Aorta (tissue), 5 donors: ENCODE measurements around the gene KAT2B. TPM values are rescaled to one million over a fixed set of nuclear protein-coding genes. Genes with fewer than 3 reads are reported as not detected.

Experiments
- ATAC-seq: fragments of 200-7000 bp; cut with Tn5 transposase; one replicate; pipeline ENCODE4 v1.9.1; 2022; ENCODE audit warnings: moderate library complexity; ENCODE audit not compliant: low FRiP score
- DNase-seq, 2 donors: peaks; one replicate each; pipeline ENCODE4 v3.0.0-alpha.2; 2020
- H3K27ac ChIP-seq, 2 donors: one replicate each; pipeline ENCODE4 v1.5.1; 2013; ENCODE audit warnings: low read length in 2 of 2, mild to moderate bottlenecking in 2 of 2, moderate library complexity in 2 of 2, control low read depth in 1 of 2, inconsistent platforms in 1 of 2, low read depth in 1 of 2
- H3K27me3 ChIP-seq, 2 donors: one replicate each; pipeline ENCODE4 v1.6.1; 2013; ENCODE audit warnings: control low read depth in 1 of 2, low read length in 1 of 2, mild to moderate bottlenecking in 1 of 2, moderate library complexity in 1 of 2; ENCODE audit not compliant: insufficient read depth in 2 of 2, control insufficient read depth in 1 of 2
- H3K36me3 ChIP-seq, 2 donors: one replicate each; pipeline ENCODE4 v1.6.1; 2013; ENCODE audit warnings: control low read depth in 1 of 2, low read length in 1 of 2, mild to moderate bottlenecking in 1 of 2; ENCODE audit not compliant: insufficient read depth in 2 of 2, control insufficient read depth in 1 of 2
- H3K4me1 ChIP-seq, 2 donors: one replicate each; pipeline ENCODE4 v1.6.1; 2013; ENCODE audit warnings: low read length in 2 of 2, control low read depth in 1 of 2, mild to moderate bottlenecking in 1 of 2, moderate library complexity in 1 of 2; ENCODE audit not compliant: insufficient read depth in 2 of 2, control insufficient read depth in 1 of 2
- H3K4me3 ChIP-seq, 2 donors: one replicate each; pipeline ENCODE4 v1.5.1; 2013; ENCODE audit warnings: low read length in 2 of 2, control low read depth in 1 of 2, mild to moderate bottlenecking in 1 of 2
- H3K9me3 ChIP-seq: one replicate; pipeline ENCODE4 v1.6.1; 2013; ENCODE audit warnings: mild to moderate bottlenecking, low read length; ENCODE audit not compliant: control insufficient read depth
- WGBS, 2 donors: extraction: QIAGEN DNeasy Blood & Tissue Kit; methylation state at CpG; one replicate each; pipeline ENCODE4 v1.1.7; 2013; 5-methylcytosine and 5-hydroxymethylcytosine counted together
- intact Hi-C, 2 donors: fragments of 100-400 bp; cut with DNase I; formaldehyde crosslinking; loops; one replicate each; pipeline versions ENCODE4 v1.14.2 to v1.15.0; 2022
- polyA plus RNA-seq, 2 donors: library from polyadenylated mRNA; stranded (reverse); fragments of 200-250 nt; gene quantifications; one replicate each; pipeline ENCODE4 v1.2.3, GENCODE V29; 2013
- total RNA-seq, 2 donors: library from RNA; stranded (reverse); fragmentation: NEBNext Ultra II Directional; extraction: Animal tissue kit (Norgen Biotek cat#: 25700); gene quantifications; one replicate each; pipeline ENCODE4 v1.2.1, GENCODE V29; 2021
- donor health status: healthy with polysubstance abuse.
- donor health status: Bipolar disorder and iron deficiency.
- donor health status: DM: no; HTN: no; CAD: no.
- donor health status: DM: no; HTN: no; CAD: no.
- donor health status: DM: yes; HTN: yes; CAD: no.

The KAT2B gene
- total and polyA plus RNA-seq, 4 donors, result 20.6 to 54.2 (median 35.8) TPM

GRCh38 chr3:20143519-20143918 is 103.3 kb downstream of the KAT2B start:
- Histone ChIP-seq H3K4me3 (no peak overlapping the region), H3K36me3 (peaks cover 3 to 6% of the 10 kb centered on the region in 2 donors), H3K27ac (no peak overlapping the region), H3K4me1 (no peaks in the 10 kb centered on the region), H3K27me3 (no peaks in the 10 kb centered on the region), H3K9me3 (no peaks in the 10 kb centered on the region)
- intact Hi-C loops, result no loop called here
- no peak for ATAC-seq
- WGBS, 2 donors, result 94 to 98% methylated on average over 2 of the region's 2 CpGs
- DNase-seq, result no peak

GRCh38 chr3:20145874-20146273 is 105.6 kb downstream of the KAT2B start:
- no peaks in the 10 kb centered on the region for H3K27me3 ChIP-seq
- ATAC-seq (no peak), DNase-seq (no peak)
- H3K36me3 ChIP-seq, result peaks cover 4 to 6% of the 10 kb centered on the region in 2 donors
- H3K27ac ChIP-seq, result no peak overlapping the region
- 82 to 92% methylated on average over 2 of the region's 2 CpGs for WGBS, 2 donors
- H3K4me1 ChIP-seq, result no peaks in the 10 kb centered on the region
- no peak overlapping the region for H3K4me3 ChIP-seq
- intact Hi-C loops, result no loop called here
- H3K9me3 ChIP-seq, result no peaks in the 10 kb centered on the region

- H3K27me3 ChIP-seq, result no peaks in the 10 kb centered on the region
- ATAC-seq, result no peak
- no peak overlapping the region for H3K4me3 ChIP-seq
- WGBS, 2 donors, result 72 to 79% methylated on average over 8 of the region's 8 CpGs
- H3K9me3 ChIP-seq, result no peaks in the 10 kb centered on the region
- no peak for DNase-seq
- intact Hi-C loops, result no loop called here
- peaks cover 4 to 6% of the 10 kb centered on the region in 2 donors for H3K36me3 ChIP-seq
- no peak overlapping the region for H3K27ac ChIP-seq
- H3K4me1 ChIP-seq, result no peaks in the 10 kb centered on the region
Observed at GRCh38 chr3:20146301-20146700, 106.1 kb downstream of the KAT2B start.

GRCh38 chr3:20147361-20147760 is 107.1 kb downstream of the KAT2B start:
- H3K4me1 ChIP-seq, result no peaks in the 10 kb centered on the region
- no peak overlapping the region for H3K4me3 ChIP-seq
- H3K27me3 ChIP-seq, result no peaks in the 10 kb centered on the region
- H3K9me3 ChIP-seq, result no peaks in the 10 kb centered on the region
- peaks cover 4 to 6% of the 10 kb centered on the region in 2 donors for H3K36me3 ChIP-seq
- no peak for ATAC-seq
- no peak overlapping the region for H3K27ac ChIP-seq
- DNase-seq, result no peak
- intact Hi-C loops, result no loop called here

- WGBS, 2 donors, result 91 to 93% methylated on average over 10 of the region's 10 CpGs
- no peak overlapping the region for H3K27ac ChIP-seq
- no peak for ATAC-seq
- no peaks in the 10 kb centered on the region for H3K4me1 ChIP-seq
- intact Hi-C loops, result no loop called here
- H3K36me3 ChIP-seq, result peaks cover 4 to 6% of the 10 kb centered on the region in 2 donors
- H3K4me3 ChIP-seq, result no peak overlapping the region
- no peaks in the 10 kb centered on the region for H3K27me3 ChIP-seq
- DNase-seq, result no peak
- H3K9me3 ChIP-seq, result no peaks in the 10 kb centered on the region
Observed at GRCh38 chr3:20148466-20148865, 108.2 kb downstream of the KAT2B start.

GRCh38 chr3:20154078-20154477 is 113.8 kb downstream of the KAT2B start:
- Histone ChIP-seq H3K27me3 (no peaks in the 10 kb centered on the region), H3K36me3 (peaks cover 0 to 5% of the 10 kb centered on the region in 2 donors), H3K4me3 (no peak overlapping the region), H3K27ac (no peak overlapping the region), H3K4me1 (no peaks in the 10 kb centered on the region), H3K9me3 (no peaks in the 10 kb centered on the region)
- DNase-seq, result no peak
- 93 to 96% methylated on average over 1 of the region's 1 CpG for WGBS, 2 donors
- intact Hi-C loops, result no loop called here
- ATAC-seq, result no peak

- ATAC-seq, result no peak
- Histone ChIP-seq H3K36me3 (peaks cover 0 to 3% of the 10 kb centered on the region in 2 donors), H3K4me3 (no peak overlapping the region), H3K27me3 (no peaks in the 10 kb centered on the region), H3K27ac (no peak overlapping the region), H3K9me3 (no peaks in the 10 kb centered on the region), H3K4me1 (no peaks in the 10 kb centered on the region)
- WGBS, 2 donors, result 94 to 98% methylated on average over 4 of the region's 4 CpGs
- no peak for DNase-seq
- intact Hi-C loops, result no loop called here
Observed at GRCh38 chr3:20154928-20155327, 114.7 kb downstream of the KAT2B start.

- no peak for ATAC-seq
- H3K4me1 ChIP-seq, result no peaks in the 10 kb centered on the region
- no peaks in the 10 kb centered on the region for H3K27me3 ChIP-seq
- DNase-seq, result no peak
- no peaks in the 10 kb centered on the region for H3K36me3 ChIP-seq
- intact Hi-C loops, result no loop called here
- no peak overlapping the region for H3K4me3 ChIP-seq
- H3K9me3 ChIP-seq, result no peaks in the 10 kb centered on the region
- H3K27ac ChIP-seq, result no peak overlapping the region
Observed at GRCh38 chr3:20160230-20160629, 120.0 kb downstream of the KAT2B start.

- 98 to 100% methylated on average over 2 of the region's 2 CpGs for WGBS, 2 donors
- Histone ChIP-seq H3K36me3 (no peaks in the 10 kb centered on the region), H3K4me3 (no peak overlapping the region), H3K9me3 (no peaks in the 10 kb centered on the region), H3K4me1 (no peaks in the 10 kb centered on the region), H3K27me3 (no peaks in the 10 kb centered on the region), H3K27ac (no peak overlapping the region)
- no peak for DNase-seq
- no peak for ATAC-seq
- intact Hi-C loops, result no loop called here
Observed at GRCh38 chr3:20161714-20162113, 121.5 kb downstream of the KAT2B start.
